Endothelial cell of hepatic sinusoid (primary cell): ENCODE measurements around the gene BTBD9.

Experiments
- in situ Hi-C: cut with HindIII; loops from 2 replicates; pipeline ENCODE4 v1.10.0; 2017; ENCODE audit warnings: low sequenced_read_pairs

BTBD9 gene

DNA sequence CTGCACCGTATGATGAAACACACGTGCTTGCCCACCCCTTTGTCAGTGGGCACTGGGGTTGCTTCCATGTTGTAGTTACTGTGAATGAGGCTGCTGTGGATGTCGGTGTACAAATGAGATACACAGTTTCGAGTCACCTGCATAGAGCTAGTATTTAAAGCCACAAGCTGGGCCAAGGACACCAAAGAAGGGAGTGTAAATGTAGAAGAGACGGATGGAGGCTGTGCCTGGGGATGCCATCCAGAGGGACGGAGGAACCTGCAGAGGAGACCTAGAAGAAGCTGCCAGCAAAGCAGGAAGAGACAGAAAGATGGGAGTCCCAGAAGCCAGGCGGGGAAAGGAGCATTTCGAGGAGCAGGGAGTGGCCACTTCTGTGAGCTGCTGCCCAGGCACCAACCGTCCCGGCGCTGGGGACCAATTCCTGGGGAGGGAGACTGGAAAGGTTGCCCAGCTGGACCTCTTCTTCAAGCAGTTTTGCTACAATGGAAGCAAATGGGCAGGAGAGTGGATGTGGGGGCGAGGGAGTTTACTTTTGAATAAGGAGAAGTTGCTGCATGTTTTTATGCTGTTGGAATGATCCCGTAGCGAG lies 480.9 kb downstream of the BTBD9 start:
- in situ Hi-C loops: no loop called here

DNA sequence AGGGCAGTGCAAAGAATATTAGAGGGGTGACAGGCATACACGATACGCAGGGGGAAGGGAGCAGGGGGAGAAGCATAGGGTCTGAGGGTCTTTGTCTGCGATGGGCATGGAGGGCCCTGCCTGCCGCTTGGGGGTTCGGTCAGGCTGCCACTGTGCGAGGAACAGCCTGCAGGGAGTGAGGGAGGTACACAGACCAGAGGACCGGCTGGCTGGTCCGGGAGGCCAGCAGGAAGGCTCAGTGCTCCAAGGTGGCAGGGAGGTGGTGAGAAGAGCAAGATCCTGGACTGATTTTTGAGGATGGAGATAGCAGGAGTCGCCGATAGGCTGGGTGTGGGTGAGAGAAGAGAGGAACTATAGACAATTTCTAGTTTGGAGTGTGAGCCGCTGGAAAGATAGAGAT lies 481.8 kb downstream of the BTBD9 start:
- in situ Hi-C loops: no loop called here

DNA sequence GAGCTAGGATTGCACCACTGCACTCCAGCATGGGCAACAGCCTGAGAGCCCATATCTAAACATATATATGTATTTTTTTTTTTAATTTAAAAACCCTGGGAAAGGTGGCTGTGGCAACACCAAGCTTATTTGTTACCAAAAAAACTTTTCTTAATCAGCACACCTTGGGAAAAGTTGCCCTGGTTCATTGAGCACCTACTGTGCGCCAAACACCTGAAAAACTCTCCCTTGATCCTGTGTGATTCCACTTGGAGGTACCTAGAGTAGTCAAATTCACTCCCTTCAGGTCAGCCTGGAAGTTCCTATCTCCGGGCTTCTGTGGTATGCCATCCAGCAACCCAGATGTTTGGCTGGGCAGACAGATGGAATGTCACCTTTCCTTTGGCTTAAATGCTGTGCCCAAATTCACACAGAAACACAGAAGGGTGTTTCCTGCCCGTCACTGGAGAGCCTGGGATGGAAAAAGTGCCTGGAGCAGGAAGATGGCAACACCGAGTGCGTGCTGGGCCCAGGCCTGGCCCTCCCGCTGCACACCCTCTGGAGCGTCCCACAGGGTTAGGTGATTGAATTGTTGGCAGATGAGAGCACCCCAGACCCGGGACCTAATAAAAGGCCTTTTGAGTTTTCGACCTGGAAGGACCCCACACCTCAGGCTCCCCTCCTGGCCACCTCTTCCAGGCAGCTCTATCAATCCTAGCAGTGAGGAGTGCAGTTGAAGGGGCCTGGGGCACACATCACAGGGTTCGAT lies 482.7 kb downstream of the BTBD9 start:
- in situ Hi-C loops: no loop called here

DNA sequence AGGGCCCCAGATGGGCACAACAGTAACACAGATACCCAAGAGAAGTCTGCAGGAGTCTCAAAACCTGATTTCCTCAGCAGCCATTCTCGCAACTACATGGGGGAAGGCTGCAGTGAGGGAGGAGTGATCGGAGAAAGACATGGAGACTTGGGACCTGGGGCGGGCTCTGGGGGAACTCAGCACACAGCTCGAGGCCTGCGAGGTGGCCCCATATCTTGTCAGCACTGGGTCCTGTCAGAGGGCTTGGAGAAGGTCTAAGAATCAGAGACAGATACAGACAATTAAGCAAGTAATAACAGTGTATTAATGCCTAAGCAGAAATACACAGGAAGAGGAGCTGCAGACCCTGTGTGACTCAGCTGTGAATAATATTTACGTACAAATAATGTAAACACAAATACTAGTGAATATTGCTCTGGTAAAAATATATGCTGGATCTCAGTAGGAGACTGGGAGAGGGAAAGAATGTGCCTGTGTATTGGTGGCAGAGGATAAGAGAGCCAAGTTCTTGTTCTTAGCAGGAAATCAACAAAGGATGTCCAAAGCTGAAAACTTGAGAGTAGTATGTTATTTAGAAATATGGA lies 484.0 kb downstream of the BTBD9 start:
- in situ Hi-C loops: no loop called here

DNA sequence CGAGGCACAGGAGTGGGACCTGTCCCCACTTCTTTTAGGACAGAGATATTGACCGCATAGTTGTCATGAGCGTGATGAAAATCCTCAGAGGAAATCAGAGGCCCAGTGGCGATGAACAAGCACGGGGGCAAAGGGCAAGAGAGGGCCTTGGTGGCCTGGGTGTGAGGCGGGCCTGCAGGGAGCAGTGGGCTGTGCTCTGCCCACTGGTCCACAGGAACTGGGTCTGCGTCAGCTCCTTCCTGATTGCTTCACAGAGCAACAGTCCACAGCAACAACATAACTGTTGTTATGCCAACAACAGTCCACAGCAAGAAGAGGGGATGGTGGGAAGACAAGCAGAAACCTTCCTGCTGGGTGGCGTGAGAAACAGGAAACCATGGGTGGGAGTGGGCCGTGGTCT lies 484.6 kb downstream of the BTBD9 start:
- in situ Hi-C loops: no loop called here

DNA sequence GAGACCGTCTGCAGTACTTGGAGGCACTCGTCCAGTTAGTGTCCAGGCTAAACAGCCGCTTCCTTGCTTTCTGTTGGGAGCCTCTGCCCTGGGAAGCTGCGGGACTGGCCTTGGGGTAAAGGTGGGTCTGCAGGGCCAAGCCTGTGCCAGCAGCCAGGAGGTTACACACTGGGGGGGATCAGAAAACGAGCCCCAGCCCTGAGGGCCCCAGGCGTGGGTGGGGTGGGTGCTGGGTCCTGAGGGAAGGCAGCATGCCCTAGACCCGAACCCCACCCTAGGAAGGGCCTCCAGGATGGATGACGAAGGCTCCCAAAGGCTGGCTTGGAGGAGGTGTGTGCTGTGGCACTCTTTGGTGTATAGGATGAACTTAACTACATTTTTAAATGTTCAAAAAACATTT lies 485.0 kb downstream of the BTBD9 start:
- in situ Hi-C loops: no loop called here

DNA sequence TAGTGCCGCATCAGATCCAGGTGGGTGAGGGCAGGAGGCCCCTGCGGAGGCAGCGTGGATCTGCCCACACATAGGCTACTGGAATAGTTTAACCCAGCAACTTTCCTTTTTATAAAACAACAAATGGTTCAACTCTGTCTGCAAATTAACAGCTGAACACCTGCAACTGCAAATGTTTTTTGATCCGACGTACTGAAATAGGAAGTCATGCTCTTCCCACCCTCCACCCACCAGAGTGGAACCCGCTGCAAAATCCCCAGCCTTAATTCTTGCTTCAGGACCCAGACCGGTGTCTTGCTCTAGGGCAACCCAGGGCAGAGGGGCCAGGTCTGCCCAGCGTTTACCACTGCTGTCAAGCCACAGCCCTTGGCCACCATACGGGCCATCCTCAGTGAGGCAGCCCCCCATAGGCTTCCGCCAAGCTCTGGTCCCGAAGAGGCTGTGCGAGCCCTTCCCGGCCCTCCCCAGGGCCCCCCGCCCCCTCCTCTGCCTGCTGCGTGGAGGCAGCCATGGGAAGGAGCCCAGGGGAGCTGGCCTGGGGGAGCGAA lies 485.9 kb downstream of the BTBD9 start:
- in situ Hi-C loops: no loop called here

DNA sequence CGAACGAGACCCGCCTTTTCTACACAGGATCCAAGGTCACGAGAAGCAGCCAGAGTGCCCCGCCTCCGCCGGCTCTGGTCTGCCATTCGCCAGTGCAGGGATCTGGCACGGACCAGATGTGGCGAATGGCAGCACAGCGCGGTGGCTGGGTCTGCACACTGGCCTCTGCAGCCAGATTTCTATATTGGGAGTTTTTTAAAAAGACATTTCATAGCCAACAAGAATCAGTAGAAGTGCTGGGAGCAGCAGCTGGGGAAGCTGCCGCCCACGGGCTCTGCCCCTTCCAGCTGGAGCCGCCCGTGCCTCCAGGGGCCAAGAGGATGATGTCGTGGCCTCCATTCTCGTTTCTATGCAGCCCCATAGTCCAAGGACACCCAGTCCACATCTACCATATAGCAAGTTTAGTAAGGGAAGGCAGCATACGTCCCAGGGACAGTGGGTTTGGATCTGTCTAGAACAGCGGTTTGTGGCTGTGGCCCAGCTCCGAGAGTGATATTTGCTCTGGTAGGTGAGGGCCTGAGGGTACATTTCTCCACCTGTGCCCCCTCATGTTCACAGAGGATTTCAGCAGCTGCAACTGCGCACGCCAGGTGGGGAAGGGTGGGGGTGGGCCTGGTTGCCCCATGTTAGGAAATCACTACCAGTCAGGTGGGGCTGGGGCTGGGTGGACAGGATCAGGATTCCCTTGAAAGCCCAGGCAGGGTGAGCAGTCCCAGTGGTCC lies 486.5 kb downstream of the BTBD9 start:
- in situ Hi-C loops: no loop called here

DNA sequence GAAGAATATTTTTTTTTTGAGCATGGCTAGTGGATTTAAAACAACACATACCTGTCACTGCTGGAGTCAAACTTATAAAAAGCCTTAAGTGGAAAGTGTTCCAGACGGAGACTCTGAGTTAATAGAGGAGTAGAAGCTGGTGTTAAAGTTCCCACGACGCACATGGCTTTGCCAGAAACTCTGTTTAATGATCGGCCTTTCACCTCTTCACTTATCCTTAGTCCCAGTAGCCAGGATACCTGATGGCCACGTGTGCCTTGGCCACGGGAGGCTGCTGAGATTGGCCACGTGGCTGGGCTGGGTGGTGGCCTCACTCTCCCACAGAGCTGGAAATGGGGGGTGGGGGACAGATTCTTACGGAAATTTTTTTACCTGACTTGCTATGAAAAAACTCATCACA lies 487.1 kb downstream of the BTBD9 start:
- in situ Hi-C loops: no loop called here

DNA sequence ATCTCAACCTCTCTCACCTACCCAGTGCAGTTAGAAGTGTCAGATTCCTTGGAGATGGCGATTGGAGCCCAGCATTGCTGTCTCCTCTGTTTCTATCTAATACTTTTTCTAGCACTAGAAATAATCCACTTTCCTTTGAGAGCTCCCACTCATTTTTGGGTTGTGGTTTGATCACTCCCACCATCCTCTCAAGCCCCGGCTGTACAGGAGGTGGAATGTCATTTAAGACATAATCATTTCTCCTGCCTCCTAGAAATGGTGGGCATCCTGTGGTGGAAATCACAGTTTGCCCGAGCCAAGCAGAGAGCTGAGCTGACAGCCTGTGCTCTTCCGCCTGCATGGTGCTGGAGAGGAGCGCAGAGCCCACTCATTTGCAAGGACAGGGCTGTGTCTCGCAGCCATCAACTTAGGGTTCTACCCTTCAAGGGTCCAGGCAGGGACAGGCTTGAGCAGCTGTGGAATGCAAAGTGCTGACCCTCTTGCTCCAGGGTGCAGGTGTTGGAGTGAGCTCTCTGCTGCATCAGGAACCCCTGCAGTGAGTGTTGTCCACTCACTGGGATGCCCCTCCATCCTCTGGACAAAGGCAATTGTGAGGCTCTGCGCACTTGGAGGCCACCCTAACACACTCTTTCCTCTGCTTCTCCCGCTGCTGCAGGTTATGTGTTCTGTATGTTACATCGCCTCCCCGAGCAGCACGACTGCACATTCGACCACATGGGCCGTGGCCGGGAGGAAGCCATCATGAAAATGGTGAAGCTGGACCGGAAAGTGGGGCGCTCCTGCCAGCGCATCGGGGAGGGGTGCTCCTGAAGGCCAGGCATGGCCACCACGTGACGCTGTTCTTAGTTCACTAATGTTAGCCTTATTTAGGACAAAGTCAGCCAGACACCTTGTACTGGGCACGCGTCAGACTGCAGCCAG lies 487.9 kb downstream of the BTBD9 start:
- in situ Hi-C loops: no loop called here

DNA sequence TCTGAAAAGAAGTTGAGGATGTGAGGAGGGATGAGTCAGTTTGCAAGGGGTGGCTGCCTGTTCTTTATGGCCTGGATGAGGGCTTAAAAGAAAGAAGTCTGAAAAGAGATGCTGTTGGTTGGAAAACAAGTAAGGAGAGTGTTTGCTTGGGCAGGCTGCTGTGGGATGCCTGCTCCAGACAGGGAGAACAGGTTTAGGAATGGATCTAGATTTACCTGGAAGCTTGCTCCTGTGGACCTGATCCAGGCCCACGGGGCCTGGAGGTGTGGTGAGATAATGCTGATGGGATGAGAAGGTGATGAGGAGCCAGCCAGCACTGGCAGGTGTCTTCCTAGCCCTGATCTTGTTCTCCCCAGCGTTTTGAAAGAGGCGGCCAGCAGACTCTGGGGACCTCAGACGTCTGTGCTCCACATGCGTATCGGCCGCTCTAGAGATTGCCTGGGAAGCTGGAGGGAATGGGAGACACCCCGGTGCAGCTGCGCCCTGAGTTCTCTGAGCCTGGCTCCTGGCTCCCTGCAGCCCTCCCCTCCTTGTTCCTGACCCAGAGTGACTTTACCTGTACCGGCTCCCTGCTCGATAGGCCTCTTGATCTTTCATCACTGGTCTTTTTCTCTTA lies 488.9 kb downstream of the BTBD9 start:
- in situ Hi-C loops: no loop called here

DNA sequence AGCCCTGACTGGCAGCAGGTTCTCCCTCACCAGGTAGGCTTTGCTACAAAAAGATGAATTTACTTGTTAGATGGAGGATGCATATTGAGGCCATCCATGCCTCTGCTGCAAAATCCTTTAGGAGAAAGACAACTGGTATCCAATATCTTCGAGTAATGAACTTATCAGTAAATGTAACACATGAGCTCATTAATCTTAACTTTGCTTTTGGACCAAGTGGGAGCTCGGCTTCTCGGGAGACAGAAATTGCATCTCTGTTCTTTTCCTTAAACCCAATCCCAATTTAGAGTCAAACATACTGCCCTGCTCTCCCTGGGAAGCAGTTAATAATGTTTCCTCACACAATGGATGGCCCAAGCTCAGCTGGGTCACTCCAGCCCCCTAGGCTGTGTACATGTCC lies 489.7 kb downstream of the BTBD9 start:
- in situ Hi-C loops: no loop called here

DNA sequence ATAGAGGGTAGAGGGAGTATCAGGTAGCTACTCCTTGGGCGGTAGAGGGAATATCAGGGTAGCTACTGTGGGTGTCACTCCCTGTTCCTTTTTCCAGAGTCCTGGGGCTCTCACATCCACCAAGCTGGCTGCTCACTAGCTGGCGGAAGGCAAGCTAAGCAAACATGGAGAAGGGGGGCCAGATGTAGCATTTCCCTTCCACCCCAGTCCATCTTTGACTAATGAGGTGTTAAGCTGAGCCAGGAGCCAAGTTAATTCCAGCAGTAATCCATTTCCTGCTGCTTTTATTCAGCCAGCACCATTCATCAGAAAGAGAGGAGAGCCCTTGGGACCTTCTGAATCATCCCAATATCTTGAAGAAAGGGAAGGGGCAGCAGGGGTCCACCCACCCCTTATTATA lies 490.2 kb downstream of the BTBD9 start:
- in situ Hi-C loops: no loop called here

DNA sequence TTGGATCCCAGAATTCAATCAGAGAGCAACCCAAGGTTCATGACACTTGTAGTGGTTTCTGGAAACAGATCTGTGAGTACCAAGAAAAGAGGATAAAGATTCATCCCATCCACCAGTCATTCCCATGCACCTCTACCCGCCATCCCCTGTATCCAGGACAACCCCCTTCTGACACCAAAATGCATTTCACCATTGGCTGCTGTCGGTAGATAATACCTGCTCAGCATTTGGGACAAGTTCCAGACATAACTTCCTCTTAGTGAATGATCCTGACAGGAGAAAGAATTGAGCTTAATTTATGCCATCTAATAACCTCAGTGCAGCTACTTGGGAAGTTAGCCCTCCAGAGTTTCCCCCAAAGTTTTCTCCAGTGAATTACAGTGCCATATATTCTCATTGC lies 491.1 kb downstream of the BTBD9 start:
- in situ Hi-C loops: no loop called here

DNA sequence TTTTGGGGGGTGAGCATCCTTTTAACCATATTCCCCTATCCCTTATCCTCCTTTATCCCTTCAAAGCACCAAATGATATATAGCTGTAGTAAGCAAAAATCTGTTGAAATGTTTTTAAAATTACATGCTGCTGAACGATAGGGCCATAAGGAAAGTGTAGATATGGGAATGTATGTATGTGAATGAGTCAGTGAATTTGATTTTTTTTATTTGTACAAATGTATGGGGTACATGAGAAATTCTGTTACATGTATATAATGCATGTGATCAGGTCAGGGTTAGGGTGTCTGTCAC lies 493.0 kb downstream of the BTBD9 start:
- in situ Hi-C loops: no loop called here

DNA sequence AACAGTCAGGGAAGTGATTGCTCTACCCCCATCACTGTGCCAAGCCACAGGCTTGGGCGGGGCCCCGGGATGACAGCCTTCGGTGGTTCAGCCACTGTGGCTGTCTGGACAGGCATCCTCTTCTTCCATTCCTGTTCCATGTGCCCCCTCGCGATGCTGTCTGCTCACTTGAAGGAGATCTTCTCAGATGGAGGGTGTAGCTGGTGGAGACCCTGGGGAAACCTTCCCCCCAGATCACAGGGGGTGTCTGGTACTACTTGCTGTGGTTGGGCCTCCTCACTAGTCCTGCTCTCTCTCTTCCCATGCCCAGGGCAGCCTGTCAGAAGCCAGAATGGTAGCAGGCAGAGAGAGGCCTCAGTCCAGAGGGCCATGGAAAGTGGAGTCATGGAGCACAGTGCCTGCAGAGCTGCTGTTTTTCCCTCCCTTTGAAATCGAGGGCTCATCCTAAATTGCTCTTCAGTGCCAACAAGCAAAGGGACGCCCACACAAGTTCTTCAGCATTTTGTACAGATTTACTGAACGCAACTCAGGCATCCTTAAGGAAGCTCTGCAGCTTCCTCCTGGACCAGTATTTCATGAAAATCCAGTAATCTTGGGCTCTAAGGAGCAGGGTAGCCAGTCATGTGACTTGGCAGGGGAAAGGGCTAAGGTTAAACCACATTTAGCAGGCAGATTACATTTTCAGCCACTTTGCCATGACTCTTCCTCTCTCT lies 493.6 kb downstream of the BTBD9 start:
- in situ Hi-C loops: no loop called here

DNA sequence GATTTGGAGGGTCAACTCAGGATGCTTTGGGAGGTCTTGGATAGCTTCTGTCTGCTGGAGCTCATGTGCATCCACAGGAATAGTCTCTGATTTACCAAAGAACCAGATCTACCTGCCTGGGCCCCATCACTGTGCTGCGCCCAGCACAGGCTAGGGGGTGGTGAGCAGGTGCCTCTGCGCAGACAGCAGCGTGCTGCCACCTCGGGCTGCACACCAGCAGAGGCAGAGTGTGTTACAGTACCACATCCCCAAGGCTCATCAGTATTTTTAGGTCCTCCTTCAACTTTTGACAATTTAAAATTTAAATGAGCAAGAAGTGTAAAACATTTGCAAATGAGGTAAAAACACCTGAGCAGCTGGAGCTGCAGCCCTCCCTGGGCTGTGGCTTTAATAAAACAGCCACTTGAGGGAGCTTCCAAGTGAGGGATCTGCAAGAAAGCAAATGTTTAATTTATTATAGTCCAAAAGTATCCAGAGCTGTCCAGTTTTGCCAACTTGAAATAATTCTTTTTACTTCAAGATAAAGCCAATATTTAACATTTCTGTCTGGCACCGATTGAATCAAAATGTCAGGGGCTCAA lies 495.3 kb downstream of the BTBD9 start:
- in situ Hi-C loops: no loop called here

DNA sequence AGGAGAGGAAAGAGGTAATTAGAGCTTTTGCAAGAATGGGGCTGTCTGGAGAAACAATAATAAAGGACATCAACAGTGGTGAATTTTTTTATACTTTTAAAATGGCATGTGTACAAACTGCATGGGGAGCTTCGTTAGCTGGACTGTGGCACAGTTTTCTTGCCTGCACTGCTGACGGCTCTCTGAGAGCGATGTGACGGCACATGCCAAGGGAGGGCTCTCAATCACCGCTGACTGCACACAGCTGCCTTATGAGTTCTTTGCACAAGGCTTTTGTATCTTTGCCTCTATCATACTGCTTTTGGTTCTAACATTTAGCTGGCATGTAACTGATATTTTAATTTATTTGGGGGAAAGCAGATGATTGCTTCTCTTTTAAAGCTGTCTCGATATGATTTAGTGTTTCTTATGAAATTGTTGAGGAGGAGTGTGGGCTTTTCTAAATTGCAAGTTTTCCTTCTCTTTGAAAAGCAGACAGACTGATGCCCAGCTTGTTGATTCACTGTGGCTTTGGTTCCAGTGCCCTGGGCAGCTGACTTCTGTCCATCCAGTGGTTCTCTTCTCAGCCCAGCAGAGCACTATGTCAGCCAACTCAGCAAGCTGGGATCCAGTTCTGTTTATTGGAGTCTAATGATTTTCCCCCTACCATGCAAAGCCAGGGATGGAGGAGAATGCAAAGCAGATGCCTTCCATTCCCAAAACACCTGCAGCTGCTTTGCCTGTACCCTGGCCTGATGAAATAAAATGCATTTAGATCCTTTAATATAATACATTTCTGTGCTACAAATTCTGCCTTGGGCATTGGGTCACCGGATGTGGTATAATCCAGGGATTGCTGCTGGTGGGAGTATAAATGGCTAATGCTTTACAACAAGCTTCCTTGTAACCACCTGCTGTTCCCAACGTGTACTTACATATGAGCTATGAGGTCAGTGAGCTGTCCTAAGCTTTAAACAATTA lies 496.3 kb downstream of the BTBD9 start:
- in situ Hi-C loops: no loop called here
